ENCODE results near the gene IRF4. TPM values are rescaled to one million over a fixed set of nuclear protein-coding genes. Genes with fewer than 3 reads are reported as not detected.

IRF4 gene
- polyA plus RNA-seq, 1 experiment: not detected

Other genes with a start within 250 kb of the IRF4 start
- gene DUSP22, start 99.3 kb upstream of the IRF4 start, polyA plus RNA-seq (2011; rRNA removed): 5.6 and 9.8 TPM in 2 replicates